Measurements from ENCODE around the gene CREB5. TPM values are rescaled to one million over a fixed set of nuclear protein-coding genes. Genes with fewer than 3 reads are reported as not detected.

The CREB5 gene
- total RNA-seq, 1 experiment from 2014 or later: 5.2 TPM

DNA sequence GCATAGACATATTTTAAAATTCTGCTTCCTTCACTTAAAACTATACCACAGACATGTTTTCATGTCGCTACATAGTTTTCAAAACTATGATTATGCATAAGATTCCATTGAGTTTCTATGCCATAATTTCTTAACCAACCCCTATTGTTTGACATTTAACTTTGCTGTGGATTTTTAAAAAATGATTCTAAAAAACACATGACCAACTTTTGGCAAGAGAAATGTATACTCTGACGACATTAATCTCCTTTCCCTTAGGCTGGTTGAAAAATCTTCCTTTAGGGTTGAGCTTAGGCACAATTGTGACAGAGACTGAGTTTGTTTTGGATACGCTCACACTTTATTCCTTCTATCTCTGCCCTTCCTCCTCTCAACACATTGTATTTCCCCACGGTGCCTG is 14.9 kb downstream of the CREB5 start:
- CTCF ChIA-PET: interaction anchor here (0.6 kb wide), 1 partner anchor 143 kb away, joined by 3 read pairs; no protein-coding TSS in a partner anchor
- no peaks in the 10 kb centered on the region for H3K9me3 ChIP-seq (ENCODE audit: low read length)
- no peaks in the 10 kb centered on the region for H3F3A ChIP-seq (ENCODE audit: low read length, unreplicated experiment)
- H3K9me2 ChIP-seq (replicated peaks; ENCODE audit: low read length): no peaks in the 10 kb centered on the region
- POLR2A ChIA-PET (ENCODE audit: unreplicated experiment): no interaction called here
- DNase-seq: no peak
- H3K36me3 ChIP-seq (ENCODE audit: low read depth, low read length): no peaks in the 10 kb centered on the region
- no peak overlapping the region for H2AFZ ChIP-seq (ENCODE audit: low read length)
- no peaks in the 10 kb centered on the region for H3K79me2 ChIP-seq (ENCODE audit: low read length)
- no peak overlapping the region for H3K9ac ChIP-seq (ENCODE audit: low read length)
- TF ChIP-seq, protein P1, sequence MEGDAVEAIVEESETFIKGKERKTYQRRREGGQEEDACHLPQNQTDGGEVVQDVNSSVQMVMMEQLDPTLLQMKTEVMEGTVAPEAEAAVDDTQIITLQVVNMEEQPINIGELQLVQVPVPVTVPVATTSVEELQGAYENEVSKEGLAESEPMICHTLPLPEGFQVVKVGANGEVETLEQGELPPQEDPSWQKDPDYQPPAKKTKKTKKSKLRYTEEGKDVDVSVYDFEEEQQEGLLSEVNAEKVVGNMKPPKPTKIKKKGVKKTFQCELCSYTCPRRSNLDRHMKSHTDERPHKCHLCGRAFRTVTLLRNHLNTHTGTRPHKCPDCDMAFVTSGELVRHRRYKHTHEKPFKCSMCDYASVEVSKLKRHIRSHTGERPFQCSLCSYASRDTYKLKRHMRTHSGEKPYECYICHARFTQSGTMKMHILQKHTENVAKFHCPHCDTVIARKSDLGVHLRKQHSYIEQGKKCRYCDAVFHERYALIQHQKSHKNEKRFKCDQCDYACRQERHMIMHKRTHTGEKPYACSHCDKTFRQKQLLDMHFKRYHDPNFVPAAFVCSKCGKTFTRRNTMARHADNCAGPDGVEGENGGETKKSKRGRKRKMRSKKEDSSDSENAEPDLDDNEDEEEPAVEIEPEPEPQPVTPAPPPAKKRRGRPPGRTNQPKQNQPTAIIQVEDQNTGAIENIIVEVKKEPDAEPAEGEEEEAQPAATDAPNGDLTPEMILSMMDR (conservative IDR thresholded peaks at IDR 0.05; ENCODE audit: low read depth, low read length): no peak
- no peak for TF ChIP-seq EZH2phosphoT487 (IDR thresholded peaks at IDR 0.05; ENCODE audit: borderline replicate concordance, low read length)
- TF ChIP-seq EZH2 (IDR thresholded peaks at IDR 0.05; ENCODE audit: low read length, unreplicated experiment): no peak
- H4K20me1 ChIP-seq (ENCODE audit: low read length): no peaks in the 10 kb centered on the region
- H3K4me3 ChIP-seq (ENCODE audit: low read length): no peak overlapping the region
- BruUV-seq (replicated peaks): no TSS peak
- intact Hi-C loops (cut with micrococcal nuclease): no loop called here
- H3K27me3 ChIP-seq (ENCODE audit: low read length): 0 out of 2 replicates have a peak, but pooled peaks cover 4% of the 10 kb centered on the region
- no peak for ATAC-seq
- no peak overlapping the region for H3K4me2 ChIP-seq (ENCODE audit: low read length)
- H3K27ac ChIP-seq (ENCODE audit: low read length): no peak overlapping the region
- no peaks in the 10 kb centered on the region for H3K4me1 ChIP-seq (ENCODE audit: insufficient read depth, low read length)

DNA sequence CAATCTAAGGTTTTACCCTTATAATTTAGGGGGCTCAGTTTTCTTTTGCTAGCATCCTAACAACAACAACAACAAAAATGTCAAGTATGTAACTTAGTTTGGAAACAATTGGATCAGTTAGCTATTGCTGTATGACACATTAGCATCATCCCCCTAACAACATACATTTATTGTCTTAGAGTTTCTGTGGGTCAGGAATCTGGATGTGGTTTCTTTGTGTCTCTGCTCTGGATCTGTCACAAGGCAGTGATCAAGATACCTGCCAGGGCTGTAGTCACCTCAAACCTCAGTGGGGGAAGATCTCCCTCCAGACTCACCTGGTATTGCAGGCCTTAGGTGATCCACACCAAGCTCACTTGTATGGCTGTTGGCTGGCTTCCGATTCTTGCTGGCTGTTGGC is 18.3 kb downstream of the CREB5 start:
- POLR2A ChIA-PET (ENCODE audit: unreplicated experiment): no interaction called here
- Histone ChIP-seq H3K36me3 (ENCODE audit: low read depth, low read length) (no peaks in the 10 kb centered on the region), H3K4me1 (ENCODE audit: insufficient read depth, low read length) (peaks cover 10% of the 10 kb centered on the region), H3K27me3 (ENCODE audit: low read length) (0 out of 2 replicates have a peak, but pooled peaks cover 4% of the 10 kb centered on the region), H3K9me2 (replicated peaks; ENCODE audit: low read length) (no peaks in the 10 kb centered on the region), H3K4me2 (ENCODE audit: low read length) (no peak overlapping the region), H3F3A (ENCODE audit: low read length, unreplicated experiment) (no peaks in the 10 kb centered on the region), H2AFZ (ENCODE audit: low read length) (no peak overlapping the region), H3K9me3 (ENCODE audit: low read length) (no peaks in the 10 kb centered on the region), H3K4me3 (ENCODE audit: low read length) (no peak overlapping the region), H3K79me2 (ENCODE audit: low read length) (no peaks in the 10 kb centered on the region), H4K20me1 (ENCODE audit: low read length) (no peaks in the 10 kb centered on the region), H3K27ac (ENCODE audit: low read length) (no peak overlapping the region), H3K9ac (ENCODE audit: low read length) (no peak overlapping the region)
- DNase-seq: no peak
- intact Hi-C loops (cut with micrococcal nuclease): no loop called here
- BruUV-seq (replicated peaks): no TSS peak
- no peak for ATAC-seq
- TF ChIP-seq, protein P1 (conservative IDR thresholded peaks at IDR 0.05; ENCODE audit: low read depth, low read length): no peak
- TF ChIP-seq EZH2phosphoT487 (IDR thresholded peaks at IDR 0.05; ENCODE audit: borderline replicate concordance, low read length) (no peak), EZH2 (IDR thresholded peaks at IDR 0.05; ENCODE audit: low read length, unreplicated experiment) (no peak)
- CTCF ChIA-PET: interaction anchor here (0.5 kb wide), 1 partner anchor 52 kb away, joined by 3 read pairs; no protein-coding TSS in a partner anchor

DNA sequence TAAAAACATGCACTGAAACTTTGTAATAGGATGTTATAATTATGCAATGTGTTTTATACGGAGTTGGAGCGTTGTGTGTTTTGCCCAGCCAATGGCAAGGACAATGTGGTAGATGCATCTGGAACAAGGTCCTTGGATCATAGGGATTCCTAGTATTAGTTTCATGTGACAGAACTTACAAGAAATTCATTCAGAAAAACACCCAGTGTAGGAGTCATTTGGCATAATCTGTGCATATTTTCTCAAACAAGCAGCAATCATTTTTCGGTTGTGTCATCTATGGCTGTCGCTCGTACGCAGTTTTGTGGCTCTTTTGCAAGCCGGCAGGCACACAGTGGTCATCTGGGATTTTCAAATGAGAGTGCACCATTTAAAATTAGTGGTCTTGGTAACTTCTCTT is 19.8 kb downstream of the CREB5 start:
- CTCF ChIA-PET: no interaction called here
- no peak overlapping the region for H3K4me2 ChIP-seq (ENCODE audit: low read length)
- H3K4me3 ChIP-seq (ENCODE audit: low read length): no peak overlapping the region
- no peaks in the 10 kb centered on the region for H3K9me2 ChIP-seq (replicated peaks; ENCODE audit: low read length)
- H4K20me1 ChIP-seq (ENCODE audit: low read length): no peaks in the 10 kb centered on the region
- H3K9me3 ChIP-seq (ENCODE audit: low read length): no peaks in the 10 kb centered on the region
- no peaks in the 10 kb centered on the region for H3K36me3 ChIP-seq (ENCODE audit: low read depth, low read length)
- no TSS peak for BruUV-seq (replicated peaks)
- DNase-seq: no peak
- intact Hi-C loops (cut with micrococcal nuclease): no loop called here
- H3K79me2 ChIP-seq (ENCODE audit: low read length): no peaks in the 10 kb centered on the region
- no peaks in the 10 kb centered on the region for H3F3A ChIP-seq (ENCODE audit: low read length, unreplicated experiment)
- no peak overlapping the region for H3K27ac ChIP-seq (ENCODE audit: low read length)
- ATAC-seq: no peak
- peaks cover 18% of the 10 kb centered on the region for H3K4me1 ChIP-seq (ENCODE audit: insufficient read depth, low read length)
- H3K9ac ChIP-seq (ENCODE audit: low read length): no peak overlapping the region
- peaks cover 7% of the 10 kb centered on the region; the same call in 1 of the 2 replicates for H3K27me3 ChIP-seq (ENCODE audit: low read length)
- TF ChIP-seq EZH2 (IDR thresholded peaks at IDR 0.05; ENCODE audit: low read length, unreplicated experiment) (no peak), EZH2phosphoT487 (IDR thresholded peaks at IDR 0.05; ENCODE audit: borderline replicate concordance, low read length) (no peak)
- TF ChIP-seq, protein P1 (conservative IDR thresholded peaks at IDR 0.05; ENCODE audit: low read depth, low read length): no peak
- no peak overlapping the region for H2AFZ ChIP-seq (ENCODE audit: low read length)
- POLR2A ChIA-PET (ENCODE audit: unreplicated experiment): no interaction called here

Measured in PC-3 (cell line).